Fibroblast of the aortic adventitia (primary cell): ENCODE data around the gene THADA. TPM values are rescaled to one million over a fixed set of nuclear protein-coding genes. Genes with fewer than 3 reads are reported as not detected.
A peak's percentile ranks its signal among the peaks of the same experiment; 100 is the strongest.
"Not testable (repeated sequence)": the region's sequence is repeated elsewhere in the genome, so short reads cannot be mapped to it uniquely, and the experiment has no call there.

Source experiments
- DNase-seq: peaks from one replicate; pipeline ENCODE4 v3.0.0-alpha.2; 2010; ENCODE audit warnings: low read depth
- H3K4me3 ChIP-seq: 2 replicates; pipeline ENCODE4 v1.5.1; 2011; ENCODE audit warnings: low read depth, mild to moderate bottlenecking, control low read depth, low read length, moderate library complexity
- CTCF ChIP-seq: IDR thresholded peaks from 2 replicates; pipeline ENCODE4 v1.5.1; 2011; ENCODE audit warnings: mild to moderate bottlenecking, low read length, control low read depth, inconsistent platforms; ENCODE audit not compliant: insufficient read depth
- total RNA-seq: library from RNA; depleted of rRNA; stranded (reverse); fragments of >200 nt; gene quantifications from 2 replicates; pipeline ENCODE4 v1.2.3, GENCODE V29; 2012; ENCODE audit warnings: low replicate concordance

The THADA gene
- total RNA-seq, 1 donor, result 34.6 TPM

GRCh38 chr2:43540021-43540779 lies 55.6 kb downstream of the THADA start:
- no peak overlapping the region for H3K4me3 ChIP-seq
- DNase-seq, result peak; percentile 97
- TF ChIP-seq CTCF, result no peak

- no peak for TF ChIP-seq CTCF
- H3K4me3 ChIP-seq, result no peak overlapping the region
- no peak for DNase-seq
Measured at GRCh38 chr2:43539436-43539835, 56.4 kb downstream of the THADA start.

GRCh38 chr2:43538034-43538670 lies 57.7 kb downstream of the THADA start:
- no peak for TF ChIP-seq CTCF
- DNase-seq, result no peak
- no peak overlapping the region for H3K4me3 ChIP-seq

- TF ChIP-seq CTCF, result no peak
- H3K4me3 ChIP-seq, result no peak overlapping the region
- DNase-seq, result no peak
Measured at GRCh38 chr2:43537137-43537536, 58.7 kb downstream of the THADA start.

GRCh38 chr2:43534569-43534968 lies 61.3 kb downstream of the THADA start:
- TF ChIP-seq CTCF, result no peak
- no peak for DNase-seq
- no peak overlapping the region for H3K4me3 ChIP-seq

GRCh38 chr2:43532572-43532971 lies 63.3 kb downstream of the THADA start:
- H3K4me3 ChIP-seq, DNase-seq: not testable (repeated sequence)

- TF ChIP-seq CTCF, result no peak
- H3K4me3 ChIP-seq, result no peak overlapping the region
- peak; percentile 23 for DNase-seq
Measured at GRCh38 chr2:43531251-43531650, 64.6 kb downstream of the THADA start.
